ENCODE results near the gene ENOSF1. TPM values are rescaled to one million over a fixed set of nuclear protein-coding genes. Genes with fewer than 3 reads are reported as not detected.
A peak's percentile ranks its signal among the peaks of the same experiment; 100 is the strongest.

ENOSF1 gene
- total RNA-seq, 2 experiments from 2014 or later, result 37.8 to 40.1 TPM

GRCh38 chr18:711657-712400, 601 bp downstream of the ENOSF1 start:
- Mint-ChIP-seq H3K27ac (peak overlapping the region; percentile 92), H3K9me3 (peaks cover 5% of the 10 kb centered on the region), H3K36me3 (ENCODE audit: low read depth) (peaks cover 22% of the 10 kb centered on the region), H3K27me3 (no peaks in the 10 kb centered on the region), H3K4me3 (peak overlapping the region; percentile 95), H3K4me1 (ENCODE audit: low read depth) (peaks cover 38% of the 10 kb centered on the region)
- Histone ChIP-seq H3K27ac (ENCODE audit: low read depth in 1 of 2, low read length in 2 of 2) (peak overlapping the region; percentile 71 to 81), H3K36me3 (ENCODE audit: insufficient read depth, low read length) (no peaks in the 10 kb centered on the region), H3K4me3 (ENCODE audit: low read length) (peak overlapping the region; percentile 78), H3K4me1 (ENCODE audit: insufficient read depth, low read length) (peaks cover 27% of the 10 kb centered on the region), H3K9me3 (ENCODE audit: control insufficient read depth in 1 of 2, insufficient read depth in 1 of 2, low read length in 2 of 2) (peaks cover 0 to 12% of the 10 kb centered on the region in 2 experiments), H3K27me3 (ENCODE audit: control insufficient read depth in 1 of 2, insufficient read depth in 2 of 2, low read length in 2 of 2) (no peaks in the 10 kb centered on the region)
- POLR2A ChIA-PET, result interaction anchor here (0.6 to 1.7 kb wide), 6 partner anchors 10 to 1830 kb away, joined by 3 to 11 read pairs (median 4); no protein-coding TSS in a partner anchor
- ATAC-seq (ENCODE audit: poor library complexity) (peak; percentile 76), DNase-seq (peak; percentile 48 to 92 (median 66))
- CTCF ChIA-PET, result interaction anchor here (1.2 to 1.9 kb wide), 5 partner anchors 24 to 127 kb away, joined by 3 to 11 read pairs (median 5); no protein-coding TSS in a partner anchor
- intact Hi-C loops (cut with DNase I, micrococcal nuclease), result loop anchor here (1.0 to 10.0 kb wide), 5 partner anchors 90 to 443 kb away; partner anchors contain the start of genes THOC1 (in 1 of the 2) and YES1 (in 1 of the 2)
- peak; percentile 34 for TF ChIP-seq CTCF (IDR thresholded peaks at IDR 0.05)

- ChIA-PET CTCF (no interaction called here), POLR2A (no interaction called here)
- Histone ChIP-seq H3K9me3 (ENCODE audit: control insufficient read depth in 1 of 2, insufficient read depth in 1 of 2, low read length in 2 of 2) (peaks cover 0 to 12% of the 10 kb centered on the region in 2 experiments), H3K27me3 (ENCODE audit: control insufficient read depth in 1 of 2, insufficient read depth in 2 of 2, low read length in 2 of 2) (no peaks in the 10 kb centered on the region), H3K4me1 (ENCODE audit: insufficient read depth, low read length) (peaks cover 27% of the 10 kb centered on the region), H3K27ac (ENCODE audit: low read depth in 1 of 2, low read length in 2 of 2) (peak overlapping the region in 1 of 2 donors; percentile 71), H3K36me3 (ENCODE audit: insufficient read depth, low read length) (peaks cover 3% of the 10 kb centered on the region), H3K4me3 (ENCODE audit: low read length) (peak overlapping the region; percentile 78)
- Mint-ChIP-seq H3K4me1 (ENCODE audit: low read depth) (peaks cover 41% of the 10 kb centered on the region), H3K27ac (peak overlapping the region; percentile 92), H3K4me3 (peak overlapping the region; percentile 95), H3K36me3 (ENCODE audit: low read depth) (peaks cover 25% of the 10 kb centered on the region), H3K27me3 (no peaks in the 10 kb centered on the region), H3K9me3 (peaks cover 5% of the 10 kb centered on the region)
- ATAC-seq (ENCODE audit: poor library complexity) (no peak), DNase-seq (peak in 1 of 14 experiments; percentile 8)
- no peak for TF ChIP-seq CTCF (IDR thresholded peaks at IDR 0.05)
- intact Hi-C loops (cut with DNase I, micrococcal nuclease), result loop anchor here (1.0 to 10.0 kb wide), 5 partner anchors 89 to 442 kb away; partner anchors contain the start of genes THOC1 (in 1 of the 2) and YES1 (in 1 of the 2)
Measured at GRCh38 chr18:711310-711656, 1.1 kb downstream of the ENOSF1 start.

GRCh38 chr18:710418-711300, 1.8 kb downstream of the ENOSF1 start:
- peak overlapping the region; percentile 95 for H3K4me3 Mint-ChIP-seq

More at GRCh38 chr18:710418-711300, 1.8 kb downstream of the ENOSF1 start:
- Mint-ChIP-seq H3K36me3 (ENCODE audit: low read depth) (peaks cover 31% of the 10 kb centered on the region), H3K27me3 (no peaks in the 10 kb centered on the region), H3K4me1 (ENCODE audit: low read depth) (peaks cover 45% of the 10 kb centered on the region), H3K9me3 (peaks cover 3% of the 10 kb centered on the region), H3K27ac (peak overlapping the region; percentile 92)
- ChIA-PET POLR2A (interaction anchor here (0.5 to 0.8 kb wide), 2 partner anchors 114 to 1839 kb away, joined by 3 read pairs; no protein-coding TSS in a partner anchor), CTCF (no interaction called here)
- DNase-seq (no peak), ATAC-seq (ENCODE audit: poor library complexity) (no peak)
- TF ChIP-seq CTCF (IDR thresholded peaks at IDR 0.05), result no peak
- intact Hi-C loops (cut with DNase I, micrococcal nuclease), result loop anchor here (1.0 to 10.0 kb wide), 5 partner anchors 88 to 442 kb away; partner anchors contain the start of genes THOC1 (in 1 of the 2) and YES1 (in 1 of the 2)
- Histone ChIP-seq H3K27ac (ENCODE audit: low read depth in 1 of 2, low read length in 2 of 2) (no peak overlapping the region), H3K4me1 (ENCODE audit: insufficient read depth, low read length) (peaks cover 27% of the 10 kb centered on the region), H3K27me3 (ENCODE audit: control insufficient read depth in 1 of 2, insufficient read depth in 2 of 2, low read length in 2 of 2) (no peaks in the 10 kb centered on the region), H3K4me3 (ENCODE audit: low read length) (peak overlapping the region; percentile 78), H3K36me3 (ENCODE audit: insufficient read depth, low read length) (peaks cover 7% of the 10 kb centered on the region), H3K9me3 (ENCODE audit: control insufficient read depth in 1 of 2, insufficient read depth in 1 of 2, low read length in 2 of 2) (peaks cover 0 to 12% of the 10 kb centered on the region in 2 experiments)
